ENCODE data around the gene POLDIP2.

DNA sequence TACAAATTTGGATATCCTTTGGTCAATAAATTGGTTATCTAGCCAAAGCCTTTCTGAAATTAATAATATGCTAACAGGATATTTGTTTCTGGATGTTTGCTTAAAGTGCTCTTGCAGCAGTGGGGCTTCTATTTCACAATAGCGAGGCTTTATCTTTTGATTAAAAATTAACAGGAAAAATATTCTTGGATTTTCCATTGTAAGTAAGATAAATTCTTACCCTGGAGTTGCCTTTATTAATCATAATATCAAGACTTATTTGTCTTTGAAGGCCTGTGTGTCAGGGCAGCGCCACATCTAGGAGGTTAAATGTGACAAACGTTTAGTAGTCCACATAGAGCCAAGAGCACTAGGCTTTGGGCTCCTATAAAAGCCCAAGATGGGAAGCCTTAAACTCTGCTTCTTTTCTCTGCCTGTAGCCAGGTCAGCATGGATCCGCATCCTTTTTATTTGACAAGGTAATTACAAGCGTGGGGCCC is 33.0 kb downstream of the POLDIP2 start:
- TF ChIP-seq CTCF (IDR thresholded peaks at IDR 0.05): no peak
- TF ChIP-seq POLR2A (IDR thresholded peaks at IDR 0.05): no peak
- no peak for TF ChIP-seq POLR2AphosphoS5 (IDR thresholded peaks at IDR 0.05)
- TF ChIP-seq EP300 (IDR thresholded peaks at IDR 0.05; ENCODE audit: low read depth): no peak
